ENCODE results near the gene SF3B2. TPM values are rescaled to one million over a fixed set of nuclear protein-coding genes. Genes with fewer than 3 reads are reported as not detected.
"Not testable (repeated sequence)": the region's sequence is repeated elsewhere in the genome, so short reads cannot be mapped to it uniquely, and the experiment has no call there.

SF3B2 gene
- total RNA-seq, 1 donor from 2014 or later, result 70.4 TPM

GRCh38 chr11:66015454-66015881 lies 36.7 kb upstream of the SF3B2 start:
- peak; percentile 79 for ATAC-seq
- DNase-seq, result peak; percentile 63

GRCh38 chr11:66015936-66016792 lies 36.0 kb upstream of the SF3B2 start:
- no peak for DNase-seq
- peak; percentile 12 for ATAC-seq
- intact Hi-C loops (cut with micrococcal nuclease), result no loop called here

More at GRCh38 chr11:66015454-66015881, 36.7 kb upstream of the SF3B2 start:
- intact Hi-C loops (cut with micrococcal nuclease), result no loop called here

- DNase-seq (no peak), ATAC-seq (no peak)
- intact Hi-C loops (cut with micrococcal nuclease), result no loop called here
Observed at GRCh38 chr11:66016793-66017177, 35.4 kb upstream of the SF3B2 start.

GRCh38 chr11:66017321-66017720 lies 34.8 kb upstream of the SF3B2 start:
- intact Hi-C loops (cut with micrococcal nuclease), result no loop called here
- ATAC-seq (no peak), DNase-seq (no peak)

- no peak for DNase-seq
- no peak for ATAC-seq
- intact Hi-C loops (cut with micrococcal nuclease), result no loop called here
Observed at GRCh38 chr11:66020212-66020611, 32.0 kb upstream of the SF3B2 start.

DNA sequence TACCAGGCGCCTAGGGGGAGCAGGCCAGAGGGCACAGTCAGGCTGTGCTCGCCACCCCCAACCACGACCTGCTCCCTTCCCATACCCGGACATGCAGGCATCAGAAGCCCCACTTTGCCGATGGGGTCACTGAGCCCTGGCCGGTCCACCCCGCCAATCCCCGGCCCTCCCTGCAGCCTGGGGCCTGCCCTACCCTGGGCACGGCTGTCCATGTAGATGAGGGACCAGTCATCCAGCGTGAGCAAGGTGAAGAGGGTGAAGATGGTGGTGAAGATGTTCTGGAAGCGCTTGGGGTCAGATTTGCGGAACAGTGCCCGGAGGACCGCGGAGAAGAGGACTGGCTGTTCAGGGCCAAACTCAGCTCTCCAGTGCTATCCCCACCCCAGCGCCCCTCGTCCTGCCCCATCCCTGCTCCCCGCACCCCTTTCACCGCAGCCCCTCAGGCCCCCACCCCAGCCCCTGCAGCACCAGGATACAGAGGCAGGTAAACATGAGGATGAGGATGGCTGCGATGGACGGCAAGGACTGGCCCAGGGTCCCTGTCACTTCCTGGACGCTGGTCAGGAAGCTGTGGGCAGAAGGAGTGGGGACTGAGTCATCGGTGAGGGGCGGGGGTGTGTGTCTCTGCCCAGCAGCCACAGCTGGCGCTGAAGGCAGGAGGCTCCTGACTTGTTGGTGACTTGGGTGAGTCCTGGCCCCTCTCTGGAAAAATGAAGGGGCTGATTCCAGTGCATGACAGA lies 31.4 kb upstream of the SF3B2 start:
- no peak for DNase-seq
- peak; percentile 28 for ATAC-seq
- intact Hi-C loops (cut with micrococcal nuclease), result no loop called here

DNA sequence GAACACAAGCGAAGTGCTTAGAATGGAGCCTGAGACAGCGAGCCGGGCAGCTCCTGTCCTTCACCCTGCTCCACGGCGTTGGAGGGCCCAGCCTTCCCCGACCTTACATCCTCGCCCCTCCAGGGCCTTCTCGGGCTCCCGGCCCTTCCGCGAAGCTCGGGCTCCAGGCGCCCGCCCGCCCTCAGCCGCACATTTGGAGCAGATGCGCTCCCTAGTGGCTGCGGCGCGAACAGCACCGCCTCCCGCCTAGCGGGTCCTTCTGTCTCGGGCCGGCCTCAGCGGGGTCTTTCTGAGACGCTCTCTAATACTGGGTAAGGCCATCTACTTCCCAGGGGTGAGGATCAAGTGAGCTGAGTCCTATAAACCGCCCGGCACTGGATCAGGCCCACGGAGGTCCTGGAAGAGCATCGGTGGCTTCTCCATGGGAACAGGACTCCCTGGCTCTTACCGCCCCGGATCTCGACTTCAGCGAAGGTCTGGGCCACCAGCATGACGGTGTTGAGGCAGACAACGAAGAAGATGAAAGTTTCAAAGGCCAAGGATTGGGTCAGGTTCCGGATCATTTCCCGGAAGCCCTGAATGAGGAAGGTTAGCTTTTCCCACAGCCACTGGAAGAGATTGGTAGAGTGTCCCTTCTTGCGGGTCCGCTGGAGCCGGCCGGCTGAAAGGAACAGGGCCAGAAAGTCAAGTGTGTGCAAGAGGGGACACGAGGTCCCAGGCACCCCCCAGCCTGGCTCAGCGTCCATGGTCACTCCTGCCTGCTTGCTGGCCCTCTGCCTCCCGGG lies 29.6 kb upstream of the SF3B2 start:
- intact Hi-C loops (cut with micrococcal nuclease), result no loop called here
- peak; percentile 88 for ATAC-seq
- DNase-seq, result peak; percentile 87

GRCh38 chr11:66023186-66023440 lies 29.1 kb upstream of the SF3B2 start:
- intact Hi-C loops (cut with micrococcal nuclease); DNase-seq; ATAC-seq: not testable (repeated sequence)

DNA sequence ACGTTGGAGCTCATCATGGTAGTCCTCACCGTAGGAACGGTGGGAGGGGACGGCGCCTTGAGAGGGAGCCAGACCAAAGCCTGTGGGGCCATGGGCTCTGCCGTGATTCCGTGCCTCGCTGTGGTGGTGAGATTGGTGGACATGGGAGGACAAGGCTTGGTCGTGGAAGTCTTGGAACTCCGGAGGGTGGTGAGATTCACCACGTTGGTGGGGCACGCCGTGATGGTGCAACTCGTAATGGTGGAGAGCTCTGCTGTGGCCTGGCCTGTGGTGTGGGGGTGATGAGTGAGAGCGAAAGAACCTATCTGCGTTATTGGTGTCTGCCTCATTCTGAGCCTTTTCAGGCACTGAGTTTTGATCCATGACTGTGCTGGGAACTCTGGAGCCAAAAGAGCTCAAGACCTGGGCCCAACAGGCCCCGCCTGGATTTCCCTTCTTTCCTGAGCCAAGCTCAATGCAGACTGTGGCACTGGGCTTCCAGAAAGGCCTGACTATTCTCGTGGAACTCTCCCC lies 26.1 kb upstream of the SF3B2 start, which contains the start of gene CATSPER1:
Gene CATSPER1 (minus strand): TSS at position 463 of the 513 bp plus-strand sequence. CDS start 100 bp downstream, at position 363.
- intact Hi-C loops (cut with micrococcal nuclease), result no loop called here
- DNase-seq (no peak), ATAC-seq (no peak)

GRCh38 chr11:66032957-66033735 lies 19.0 kb upstream of the SF3B2 start:
- ATAC-seq, result no peak
- intact Hi-C loops (cut with micrococcal nuclease), result no loop called here
- no peak for DNase-seq

- intact Hi-C loops (cut with micrococcal nuclease), result no loop called here
- ATAC-seq (peak; percentile 71), DNase-seq (peak; percentile 52)
Observed at GRCh38 chr11:66035653-66036333, 16.4 kb upstream of the SF3B2 start.

GRCh38 chr11:66036334-66036710 lies 15.8 kb upstream of the SF3B2 start:
- DNase-seq (no peak), ATAC-seq (no peak)
- intact Hi-C loops (cut with micrococcal nuclease), result no loop called here

- intact Hi-C loops (cut with micrococcal nuclease), result no loop called here
- ATAC-seq (no peak), DNase-seq (no peak)
Observed at GRCh38 chr11:66037327-66037726, 14.8 kb upstream of the SF3B2 start.

DNA sequence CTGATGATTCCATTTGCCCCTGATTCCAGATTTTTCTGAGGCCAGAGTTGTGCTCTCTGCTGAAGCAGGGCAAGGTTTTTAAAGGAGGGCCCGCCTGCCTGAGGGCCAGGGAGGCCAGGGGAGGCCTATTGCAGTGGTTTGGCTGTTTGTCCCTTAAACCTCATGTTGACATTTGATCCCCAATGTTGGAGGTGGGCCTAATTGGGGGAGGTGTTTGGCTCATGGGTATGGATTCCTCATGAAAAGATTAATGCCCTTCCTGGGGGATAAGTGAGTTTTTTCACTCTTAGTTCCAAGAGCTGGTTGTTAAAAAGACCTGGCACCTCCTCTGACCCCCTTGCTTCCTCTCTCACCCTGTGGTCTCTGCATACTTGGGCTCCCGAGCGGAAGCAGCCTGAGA lies 12.4 kb upstream of the SF3B2 start:
- no peak for ATAC-seq
- intact Hi-C loops (cut with micrococcal nuclease), result no loop called here
- no peak for DNase-seq

DNA sequence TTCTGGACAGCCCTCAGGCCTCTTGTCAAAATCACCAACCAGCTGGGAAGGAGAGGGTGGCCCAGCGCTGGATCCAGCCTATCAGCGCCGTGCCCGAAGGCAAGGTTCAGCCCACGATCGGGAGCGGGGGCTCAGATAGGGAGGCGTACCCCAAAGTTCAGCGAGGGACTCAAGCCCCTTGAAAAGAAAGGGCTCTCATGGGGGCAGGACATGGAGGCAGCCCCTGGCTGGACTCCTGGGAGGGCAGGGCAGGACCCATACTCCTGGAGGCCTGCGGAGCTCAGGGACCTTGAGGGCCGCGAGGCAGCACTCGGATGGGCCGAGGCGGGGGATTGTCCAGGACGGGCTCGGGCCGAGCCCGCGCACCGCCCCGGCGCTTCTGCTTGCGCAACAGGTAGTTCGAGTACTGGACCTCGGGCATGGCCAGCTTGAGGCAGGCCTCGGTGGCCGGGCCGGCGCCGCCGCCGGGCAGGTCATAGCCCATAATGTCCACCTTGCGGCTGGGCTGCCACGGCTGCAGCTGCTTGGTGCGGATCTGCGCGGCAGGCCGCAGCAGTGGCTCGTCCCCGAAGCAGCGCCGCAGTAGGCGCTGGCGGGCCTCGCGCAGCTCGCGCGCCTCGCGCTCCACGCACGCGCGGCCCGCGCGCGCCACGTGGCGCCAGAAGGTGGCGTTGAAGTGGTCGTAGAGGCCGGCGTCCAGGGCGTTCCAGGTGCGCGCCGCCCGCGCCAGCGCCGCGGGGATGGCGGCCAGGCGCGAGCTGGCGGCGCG lies 9.8 kb upstream of the SF3B2 start:
- no peak for DNase-seq
- intact Hi-C loops (cut with micrococcal nuclease), result no loop called here

GRCh38 chr11:66042996-66043906 lies 8.9 kb upstream of the SF3B2 start:
- ATAC-seq (no peak), DNase-seq (no peak)
- intact Hi-C loops (cut with micrococcal nuclease), result no loop called here

More for the DNA sequence above, 9.8 kb upstream of the SF3B2 start:
- no peak for ATAC-seq

GRCh38 chr11:66044757-66045156 lies 7.4 kb upstream of the SF3B2 start:
- intact Hi-C loops (cut with micrococcal nuclease), result no loop called here
- ATAC-seq (no peak), DNase-seq (no peak)
